Measurements from ENCODE around the gene MRPL43. TPM values are rescaled to one million over a fixed set of nuclear protein-coding genes. Genes with fewer than 3 reads are reported as not detected.

MRPL43 gene
- total RNA-seq, 1 experiment from 2014 or later: 91.3 TPM

DNA sequence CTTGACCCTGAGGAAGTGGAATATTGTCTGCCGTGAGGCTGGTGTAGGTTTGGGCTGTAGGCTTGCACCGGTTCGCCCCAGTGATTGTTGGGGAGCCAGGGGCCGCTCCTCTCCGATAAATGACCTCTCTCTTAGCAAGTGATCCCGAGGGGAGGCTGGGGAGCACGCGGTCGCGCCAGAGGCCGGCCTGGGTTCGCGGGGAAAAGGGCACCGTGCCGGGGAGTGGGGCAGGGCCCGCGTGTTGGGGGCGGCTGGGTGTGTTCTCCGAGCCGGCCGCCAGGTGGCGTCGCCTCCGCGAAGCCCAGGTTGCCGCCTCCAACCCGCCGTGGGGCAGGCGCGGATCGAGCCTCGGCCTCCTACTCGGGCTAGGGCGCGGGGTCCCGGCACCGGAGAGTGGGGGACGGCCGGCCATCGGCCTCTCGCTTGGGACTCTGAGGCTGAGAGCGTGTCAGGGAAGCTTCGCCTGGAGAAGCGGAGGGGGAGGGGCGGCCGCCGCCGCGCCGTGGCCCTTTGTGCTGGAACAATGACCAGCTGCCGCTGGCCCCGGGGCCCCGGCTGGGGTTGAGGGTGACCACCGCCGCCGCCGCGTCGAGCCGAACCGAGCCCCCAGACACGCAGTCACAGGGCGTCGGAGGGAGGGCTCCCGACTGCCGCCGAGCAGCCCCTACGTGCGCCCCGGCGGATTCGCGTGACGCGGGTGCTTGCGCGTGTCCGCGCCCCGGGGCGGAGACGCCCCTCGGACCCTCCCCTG, 11.9 kb upstream of the MRPL43 start (continued):
- TF ChIP-seq ESRRA (CRISPR knock-in tag; IDR thresholded peaks at IDR 0.05; ENCODE audit: borderline replicate concordance): peak; percentile 71; the same call in 1 of the 2 replicates
- TF ChIP-seq TP53 (CRISPR knock-in tag; IDR thresholded peaks at IDR 0.05): 0 out of 2 replicates have a peak, but pooled peaks have one; percentile 58
- TF ChIP-seq TCF7 (CRISPR knock-in tag; IDR thresholded peaks at IDR 0.05; ENCODE audit: low read depth): no peak

GRCh38 chr10:100998183-100998990, 11.1 kb upstream of the MRPL43 start:
- POLR2A ChIA-PET: interaction anchor here (1.8 to 3.4 kb wide), 2 partner anchors 10 to 16 kb away, joined by 5 to 14 read pairs; no protein-coding TSS in a partner anchor
- peak overlapping the region; percentile 95 for H3K27ac Mint-ChIP-seq
- peaks cover 14% of the 10 kb centered on the region for H3K36me3 Mint-ChIP-seq
- H3K4me1 Mint-ChIP-seq: peaks cover 32% of the 10 kb centered on the region
- TF ChIP-seq GRHL2 (CRISPR knock-in tag; IDR thresholded peaks at IDR 0.05; ENCODE audit: insufficient replicate concordance, severe bottlenecking): no peak
- TF ChIP-seq, protein P1, sequence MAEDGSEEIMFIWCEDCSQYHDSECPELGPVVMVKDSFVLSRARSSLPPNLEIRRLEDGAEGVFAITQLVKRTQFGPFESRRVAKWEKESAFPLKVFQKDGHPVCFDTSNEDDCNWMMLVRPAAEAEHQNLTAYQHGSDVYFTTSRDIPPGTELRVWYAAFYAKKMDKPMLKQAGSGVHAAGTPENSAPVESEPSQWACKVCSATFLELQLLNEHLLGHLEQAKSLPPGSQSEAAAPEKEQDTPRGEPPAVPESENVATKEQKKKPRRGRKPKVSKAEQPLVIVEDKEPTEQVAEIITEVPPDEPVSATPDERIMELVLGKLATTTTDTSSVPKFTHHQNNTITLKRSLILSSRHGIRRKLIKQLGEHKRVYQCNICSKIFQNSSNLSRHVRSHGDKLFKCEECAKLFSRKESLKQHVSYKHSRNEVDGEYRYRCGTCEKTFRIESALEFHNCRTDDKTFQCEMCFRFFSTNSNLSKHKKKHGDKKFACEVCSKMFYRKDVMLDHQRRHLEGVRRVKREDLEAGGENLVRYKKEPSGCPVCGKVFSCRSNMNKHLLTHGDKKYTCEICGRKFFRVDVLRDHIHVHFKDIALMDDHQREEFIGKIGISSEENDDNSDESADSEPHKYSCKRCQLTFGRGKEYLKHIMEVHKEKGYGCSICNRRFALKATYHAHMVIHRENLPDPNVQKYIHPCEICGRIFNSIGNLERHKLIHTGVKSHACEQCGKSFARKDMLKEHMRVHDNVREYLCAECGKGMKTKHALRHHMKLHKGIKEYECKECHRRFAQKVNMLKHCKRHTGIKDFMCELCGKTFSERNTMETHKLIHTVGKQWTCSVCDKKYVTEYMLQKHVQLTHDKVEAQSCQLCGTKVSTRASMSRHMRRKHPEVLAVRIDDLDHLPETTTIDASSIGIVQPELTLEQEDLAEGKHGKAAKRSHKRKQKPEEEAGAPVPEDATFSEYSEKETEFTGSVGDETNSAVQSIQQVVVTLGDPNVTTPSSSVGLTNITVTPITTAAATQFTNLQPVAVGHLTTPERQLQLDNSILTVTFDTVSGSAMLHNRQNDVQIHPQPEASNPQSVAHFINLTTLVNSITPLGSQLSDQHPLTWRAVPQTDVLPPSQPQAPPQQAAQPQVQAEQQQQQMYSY (CRISPR knock-in tag; IDR thresholded peaks at IDR 0.05): 0 out of 2 replicates have a peak, but pooled peaks have one; percentile 24
- TF ChIP-seq, protein P2, sequence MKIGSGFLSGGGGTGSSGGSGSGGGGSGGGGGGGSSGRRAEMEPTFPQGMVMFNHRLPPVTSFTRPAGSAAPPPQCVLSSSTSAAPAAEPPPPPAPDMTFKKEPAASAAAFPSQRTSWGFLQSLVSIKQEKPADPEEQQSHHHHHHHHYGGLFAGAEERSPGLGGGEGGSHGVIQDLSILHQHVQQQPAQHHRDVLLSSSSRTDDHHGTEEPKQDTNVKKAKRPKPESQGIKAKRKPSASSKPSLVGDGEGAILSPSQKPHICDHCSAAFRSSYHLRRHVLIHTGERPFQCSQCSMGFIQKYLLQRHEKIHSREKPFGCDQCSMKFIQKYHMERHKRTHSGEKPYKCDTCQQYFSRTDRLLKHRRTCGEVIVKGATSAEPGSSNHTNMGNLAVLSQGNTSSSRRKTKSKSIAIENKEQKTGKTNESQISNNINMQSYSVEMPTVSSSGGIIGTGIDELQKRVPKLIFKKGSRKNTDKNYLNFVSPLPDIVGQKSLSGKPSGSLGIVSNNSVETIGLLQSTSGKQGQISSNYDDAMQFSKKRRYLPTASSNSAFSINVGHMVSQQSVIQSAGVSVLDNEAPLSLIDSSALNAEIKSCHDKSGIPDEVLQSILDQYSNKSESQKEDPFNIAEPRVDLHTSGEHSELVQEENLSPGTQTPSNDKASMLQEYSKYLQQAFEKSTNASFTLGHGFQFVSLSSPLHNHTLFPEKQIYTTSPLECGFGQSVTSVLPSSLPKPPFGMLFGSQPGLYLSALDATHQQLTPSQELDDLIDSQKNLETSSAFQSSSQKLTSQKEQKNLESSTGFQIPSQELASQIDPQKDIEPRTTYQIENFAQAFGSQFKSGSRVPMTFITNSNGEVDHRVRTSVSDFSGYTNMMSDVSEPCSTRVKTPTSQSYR (CRISPR knock-in tag; IDR thresholded peaks at IDR 0.05): 0 out of 2 replicates have a peak, but pooled peaks have one; percentile 15
- no peak for TF ChIP-seq ZNF219 (CRISPR knock-in tag; IDR thresholded peaks at IDR 0.05; ENCODE audit: borderline replicate concordance)
- 0 out of 2 replicates have a peak, but pooled peaks have one; percentile 29 for TF ChIP-seq FOXP4 (CRISPR knock-in tag; IDR thresholded peaks at IDR 0.05)
- peak; percentile 63 for TF ChIP-seq USF2 (CRISPR knock-in tag; IDR thresholded peaks at IDR 0.05)
- TF ChIP-seq EMX1 (CRISPR knock-in tag; IDR thresholded peaks at IDR 0.05): 0 out of 2 replicates have a peak, but pooled peaks have one; percentile 45
- TF ChIP-seq, protein P3, sequence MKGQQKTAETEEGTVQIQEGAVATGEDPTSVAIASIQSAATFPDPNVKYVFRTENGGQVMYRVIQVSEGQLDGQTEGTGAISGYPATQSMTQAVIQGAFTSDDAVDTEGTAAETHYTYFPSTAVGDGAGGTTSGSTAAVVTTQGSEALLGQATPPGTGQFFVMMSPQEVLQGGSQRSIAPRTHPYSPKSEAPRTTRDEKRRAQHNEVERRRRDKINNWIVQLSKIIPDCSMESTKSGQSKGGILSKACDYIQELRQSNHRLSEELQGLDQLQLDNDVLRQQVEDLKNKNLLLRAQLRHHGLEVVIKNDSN (CRISPR knock-in tag; IDR thresholded peaks at IDR 0.05): peak; percentile 4; the same call in 1 of the 2 replicates
- ATAC-seq: peak; percentile 17
- no peaks in the 10 kb centered on the region for H3K27me3 Mint-ChIP-seq (ENCODE audit: low read depth)
- peak; percentile 66 for DNase-seq (ENCODE audit: low spot score)
- H3K4me3 Mint-ChIP-seq: peak overlapping the region; percentile 83
- H3K9me3 Mint-ChIP-seq: no peaks in the 10 kb centered on the region
- CTCF ChIA-PET: interaction anchor here (0.6 to 13.4 kb wide), 26 partner anchors 11 to 361 kb away, joined by 3 to 277 read pairs (median 5); partner anchors contain the start of genes MRPL43, PDZD7, SEMA4G and SFXN3
